ENCODE measurements around the gene CCDC70.

GRCh38 chr13:51832471-51833152 lies 29.2 kb upstream of the CCDC70 start:
- no peak for TF ChIP-seq PRRX2 (CRISPR knock-in tag; IDR thresholded peaks at IDR 0.05)
- no peak for TF ChIP-seq CTCF (IDR thresholded peaks at IDR 0.05)
- TF ChIP-seq JUN (CRISPR knock-in tag; IDR thresholded peaks at IDR 0.05) = no peak
- TF ChIP-seq ZNF121 (CRISPR knock-in tag; IDR thresholded peaks at IDR 0.05) = no peak
- no peak for TF ChIP-seq ATF2 (CRISPR knock-in tag; IDR thresholded peaks at IDR 0.05; ENCODE audit: borderline replicate concordance, low read depth)
- TF ChIP-seq ZNF232 (CRISPR knock-in tag; IDR thresholded peaks at IDR 0.05) = no peak
- TF ChIP-seq ZNF532 (CRISPR knock-in tag; IDR thresholded peaks at IDR 0.05; ENCODE audit: borderline replicate concordance) = no peak
- no peak for TF ChIP-seq NR1H2 (CRISPR knock-in tag; IDR thresholded peaks at IDR 0.05)
- no peak for TF ChIP-seq FOXJ3 (CRISPR knock-in tag; IDR thresholded peaks at IDR 0.05; ENCODE audit: borderline replicate concordance)
- no peak for TF ChIP-seq ATF6 (CRISPR knock-in tag; IDR thresholded peaks at IDR 0.05)
- no peak for TF ChIP-seq ZNF396 (CRISPR knock-in tag; IDR thresholded peaks at IDR 0.05; ENCODE audit: borderline replicate concordance)
- no peak for TF ChIP-seq RELA (CRISPR knock-in tag; IDR thresholded peaks at IDR 0.05; ENCODE audit: borderline replicate concordance)
- TF ChIP-seq PRDM15 (CRISPR knock-in tag; IDR thresholded peaks at IDR 0.05) = no peak

All from WTC11 (cell line).